Esophagus squamous epithelium (tissue), 5 donors: ENCODE measurements around the gene CADM2. TPM values are rescaled to one million over a fixed set of nuclear protein-coding genes. Genes with fewer than 3 reads are reported as not detected.

Experiments used
- DNase-seq: peaks from one replicate; lab custom pipeline; 2025; lab: John Stamatoyannopoulos, UW
- H3K27ac ChIP-seq, 4 donors: fragments of 200-600 bp; sonication (generic); one replicate each; pipeline ENCODE4 v1.5.1; 2016 to 2019; ENCODE audit warnings: mild to moderate bottlenecking in 1 of 4
- H3K27me3 ChIP-seq, 4 donors: fragments of 200-600 bp; sonication (generic); 1 replicate in 3 of 4; 2 replicates in 1 of 4; pipeline versions ENCODE4 v1.5.1 to v1.6.0; 2017 to 2021; ENCODE audit warnings: antibody characterized with exemption in 1 of 4
- H3K36me3 ChIP-seq, 3 donors: fragments of 200-600 bp; sonication (generic); one replicate each; pipeline ENCODE4 v1.5.1; 2016 to 2019
- H3K4me1 ChIP-seq, 3 donors: fragments of 200-600 bp; sonication (generic); one replicate each; pipeline ENCODE4 v1.5.1; 2017 to 2019
- H3K4me3 ChIP-seq, 4 donors: fragments of 200-600 bp; sonication (generic); 1 replicate in 3 of 4; 2 replicates in 1 of 4; pipeline ENCODE4 v1.5.1; 2016 to 2019; ENCODE audit warnings: mild to moderate bottlenecking in 2 of 4, moderate library complexity in 1 of 4
- H3K9me3 ChIP-seq, 3 donors: fragments of 200-600 bp; sonication (generic); one replicate each; pipeline ENCODE4 v1.5.1; 2016 to 2019
- CTCF ChIP-seq, 6 experiments: fragments of 450-650 bp in 4 of 6; fragments of 200-600 bp in 2 of 6; sonication (generic) in 2 of 6; IDR thresholded peaks; one replicate each; pipeline ENCODE4 v1.5.1; 2016 to 2019; ENCODE audit warnings: antibody characterized with exemption in 6 of 6, mild to moderate bottlenecking in 4 of 6, moderate library complexity in 4 of 6
- POLR2A ChIP-seq, 4 donors: fragments of 450-650 bp; IDR thresholded peaks; one replicate each; pipeline ENCODE4 v1.6.1; 2017; ENCODE audit warnings: antibody characterized with exemption in 4 of 4, mild to moderate bottlenecking in 4 of 4, moderate library complexity in 3 of 4
- WGBS, 2 donors: methylation state at CpG; one replicate each; pipeline ENCODE4 v1.1.5; 2018; 5-methylcytosine and 5-hydroxymethylcytosine counted together
- intact Hi-C: fragments of 100-400 bp; cut with DNase I; formaldehyde crosslinking; loops from one replicate; pipeline ENCODE4 v1.15.0; 2022
- total RNA-seq, 4 donors: library from RNA; depleted of rRNA; stranded (reverse); fragments of >200 nt; gene quantifications; one replicate each; pipeline ENCODE4 v1.1.0, GENCODE V29; 2016
- donor health status: DM: yes; HTN: yes; CAD: no.

Gene CADM2
- total RNA-seq, 4 donors from 2014 or later: 0.08 to 0.76 (median 0.34) TPM

- no peaks in the 10 kb centered on the region for H3K27me3 ChIP-seq
- 67 to 71% methylated on average over 1 of the region's 1 CpG for WGBS, 2 donors
- no peaks in the 10 kb centered on the region for H3K4me1 ChIP-seq
- H3K36me3 ChIP-seq: no peaks in the 10 kb centered on the region
- intact Hi-C loops: no loop called here
- no peak for DNase-seq
- no peak overlapping the region for H3K27ac ChIP-seq
- H3K9me3 ChIP-seq: peaks cover 0 to 9% (median 0%) of the 10 kb centered on the region in 3 donors
- no peak for TF ChIP-seq CTCF (IDR thresholded peaks at IDR 0.05)
- no peak for TF ChIP-seq POLR2A (IDR thresholded peaks at IDR 0.05)
- no peak overlapping the region for H3K4me3 ChIP-seq
Measured at GRCh38 chr3:86047161-86047560, 1088.4 kb downstream of the CADM2 start.

GRCh38 chr3:86051058-86051457 lies 1092.3 kb downstream of the CADM2 start:
- H3K27ac ChIP-seq: no peak overlapping the region
- DNase-seq: no peak
- WGBS, 2 donors: 45 to 50% methylated on average over 1 of the region's 1 CpG
- H3K9me3 ChIP-seq: peaks cover 0 to 9% (median 0%) of the 10 kb centered on the region in 3 donors
- no peaks in the 10 kb centered on the region for H3K27me3 ChIP-seq
- no peaks in the 10 kb centered on the region for H3K4me1 ChIP-seq
- no peak for TF ChIP-seq CTCF (IDR thresholded peaks at IDR 0.05)
- intact Hi-C loops: no loop called here
- H3K36me3 ChIP-seq: no peaks in the 10 kb centered on the region
- no peak overlapping the region for H3K4me3 ChIP-seq

GRCh38 chr3:86056032-86056431 lies 1097.2 kb downstream of the CADM2 start:
- no peaks in the 10 kb centered on the region for H3K36me3 ChIP-seq
- H3K9me3 ChIP-seq: no peaks in the 10 kb centered on the region
- no peaks in the 10 kb centered on the region for H3K27me3 ChIP-seq
- 59 to 60% methylated on average over 4 of the region's 4 CpGs for WGBS, 2 donors
- H3K4me3 ChIP-seq: no peak overlapping the region
- TF ChIP-seq CTCF (IDR thresholded peaks at IDR 0.05): no peak
- TF ChIP-seq POLR2A (IDR thresholded peaks at IDR 0.05): no peak
- H3K27ac ChIP-seq: no peak overlapping the region
- H3K4me1 ChIP-seq: no peaks in the 10 kb centered on the region
- intact Hi-C loops: no loop called here
- no peak for DNase-seq

- Histone ChIP-seq H3K27me3 (no peaks in the 10 kb centered on the region), H3K9me3 (no peaks in the 10 kb centered on the region), H3K4me3 (no peak overlapping the region), H3K27ac (no peak overlapping the region), H3K4me1 (no peaks in the 10 kb centered on the region), H3K36me3 (no peaks in the 10 kb centered on the region)
- DNase-seq: no peak
- WGBS, 2 donors: 69 to 77% methylated on average over 5 of the region's 5 CpGs
- intact Hi-C loops: no loop called here
- TF ChIP-seq POLR2A (IDR thresholded peaks at IDR 0.05) (no peak), CTCF (IDR thresholded peaks at IDR 0.05) (no peak)
Measured at GRCh38 chr3:86056962-86057361, 1098.2 kb downstream of the CADM2 start.

GRCh38 chr3:86073799-86074198 lies 1115.0 kb downstream of the CADM2 start:
- H3K27me3 ChIP-seq: no peaks in the 10 kb centered on the region
- WGBS, 2 donors: 77 to 79% methylated on average over 2 of the region's 2 CpGs
- H3K27ac ChIP-seq: no peak overlapping the region
- no peak overlapping the region for H3K4me3 ChIP-seq
- H3K4me1 ChIP-seq: no peaks in the 10 kb centered on the region
- no peaks in the 10 kb centered on the region for H3K36me3 ChIP-seq
- H3K9me3 ChIP-seq: no peaks in the 10 kb centered on the region
- intact Hi-C loops: no loop called here
- TF ChIP-seq POLR2A (IDR thresholded peaks at IDR 0.05) (no peak), CTCF (IDR thresholded peaks at IDR 0.05) (no peak)
- DNase-seq: no peak
